ENCODE results near the gene USP6.
"Not testable (repeated sequence)": the region's sequence is repeated elsewhere in the genome, so short reads cannot be mapped to it uniquely, and the experiment has no call there.

USP6 gene

GRCh38 chr17:5191541-5192417 lies 75.9 kb downstream of the USP6 start, which contains the start of gene ZNF594:
Gene ZNF594 (minus strand): TSS chr17:5191868. CDS start chr17:5184256, 7,612 bp downstream.
- peak; percentile 90 for DNase-seq (ENCODE audit: low spot score)

- DNase-seq (ENCODE audit: low spot score): no peak
These were observed 78.5 kb downstream of the USP6 start for GRCh38 chr17:5194346-5194745.

- DNase-seq (ENCODE audit: low spot score): no peak
These were observed 82.6 kb downstream of the USP6 start for GRCh38 chr17:5198472-5198871.

DNA sequence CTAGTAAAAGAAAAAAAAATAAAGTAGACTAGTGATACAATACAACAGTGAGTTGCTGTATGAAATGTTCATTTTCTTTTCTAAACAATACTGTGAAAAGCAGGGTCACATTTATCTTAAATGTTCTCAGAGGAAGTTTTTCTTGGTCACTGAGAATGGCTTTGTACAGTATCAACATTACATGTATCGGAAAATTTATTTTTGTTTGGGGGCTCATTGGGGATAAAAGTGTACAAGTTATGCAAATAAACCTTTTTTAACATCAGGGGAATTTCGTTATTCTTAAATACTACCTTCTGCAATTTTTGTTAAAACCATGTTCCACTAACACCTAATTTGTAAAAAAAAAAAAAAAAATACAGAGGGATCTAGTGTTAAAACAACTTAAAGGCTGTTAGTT lies 84.5 kb downstream of the USP6 start:
- DNase-seq (ENCODE audit: low spot score): no peak

DNA sequence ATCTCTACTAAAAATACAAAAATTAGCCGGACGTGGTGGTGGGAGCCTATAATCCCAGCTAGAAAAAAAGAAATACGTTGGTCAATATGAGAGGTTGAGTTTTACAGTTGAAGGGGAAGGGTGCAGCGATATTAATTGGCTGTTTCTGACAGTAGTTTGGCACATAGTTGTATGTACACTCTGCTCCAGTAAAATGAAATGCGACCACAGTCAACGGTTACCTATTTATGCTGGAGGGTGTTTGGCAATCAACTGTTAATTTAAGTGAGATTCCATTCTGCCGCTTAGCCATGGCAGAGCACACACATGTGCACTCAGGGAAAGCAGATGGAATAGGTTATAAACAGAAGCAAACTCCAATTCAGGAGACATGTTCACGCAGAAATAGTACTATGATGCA lies 85.2 kb downstream of the USP6 start:
- DNase-seq (ENCODE audit: low spot score): no peak

- no peak for DNase-seq (ENCODE audit: low spot score)
These were observed 87.5 kb downstream of the USP6 start for GRCh38 chr17:5203178-5203907.

- no peak for DNase-seq (ENCODE audit: low spot score)
These were observed 88.1 kb downstream of the USP6 start for GRCh38 chr17:5203908-5204294.

GRCh38 chr17:5209396-5209795 lies 93.6 kb downstream of the USP6 start:
- no peak for DNase-seq (ENCODE audit: low spot score)

DNA sequence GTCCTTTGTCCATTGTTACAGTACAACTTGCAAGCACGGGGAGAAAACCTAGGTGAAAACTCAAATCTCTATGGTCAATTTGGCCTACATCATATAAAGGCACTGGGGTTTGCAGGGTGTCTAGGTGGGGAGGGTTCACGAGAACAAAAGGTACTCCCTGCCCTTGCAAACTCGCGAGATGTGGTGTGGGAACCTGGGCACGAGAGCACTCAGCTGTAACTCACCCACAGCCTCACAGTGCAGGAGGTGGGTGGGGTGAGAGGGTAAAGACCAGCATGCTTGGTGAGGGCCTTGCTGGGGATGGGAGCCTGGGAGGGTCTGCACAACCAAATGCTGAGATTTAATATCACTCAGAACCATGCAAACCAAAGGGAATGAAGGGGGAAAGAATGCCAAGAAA lies 94.3 kb downstream of the USP6 start:
- DNase-seq (ENCODE audit: low spot score): no peak

- no peak for DNase-seq (ENCODE audit: low spot score)
These were observed 94.9 kb downstream of the USP6 start for GRCh38 chr17:5210614-5211252.

- DNase-seq (ENCODE audit: low spot score): no peak
These were observed 95.6 kb downstream of the USP6 start for GRCh38 chr17:5211458-5211857.

DNA sequence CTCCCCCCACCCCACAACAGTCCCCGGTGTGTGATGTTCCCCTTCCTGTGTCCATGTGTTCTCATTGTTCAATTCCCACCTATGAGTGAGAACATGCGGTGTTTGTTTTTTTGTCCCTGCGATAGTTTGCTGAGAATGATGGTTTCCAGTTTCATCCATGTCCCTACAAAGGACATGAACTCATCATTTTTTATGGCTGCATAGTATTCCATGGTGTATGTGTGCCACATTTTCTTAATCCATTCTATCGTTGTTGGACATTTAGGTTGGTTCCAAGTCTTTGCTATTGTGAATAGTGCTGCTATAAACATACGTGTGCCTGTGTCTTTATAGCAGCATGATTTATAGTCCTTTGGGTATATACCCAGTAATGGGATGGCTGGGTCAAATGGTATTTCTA lies 101.7 kb downstream of the USP6 start:
- not testable (repeated sequence) for DNase-seq (ENCODE audit: low spot score)

DNA sequence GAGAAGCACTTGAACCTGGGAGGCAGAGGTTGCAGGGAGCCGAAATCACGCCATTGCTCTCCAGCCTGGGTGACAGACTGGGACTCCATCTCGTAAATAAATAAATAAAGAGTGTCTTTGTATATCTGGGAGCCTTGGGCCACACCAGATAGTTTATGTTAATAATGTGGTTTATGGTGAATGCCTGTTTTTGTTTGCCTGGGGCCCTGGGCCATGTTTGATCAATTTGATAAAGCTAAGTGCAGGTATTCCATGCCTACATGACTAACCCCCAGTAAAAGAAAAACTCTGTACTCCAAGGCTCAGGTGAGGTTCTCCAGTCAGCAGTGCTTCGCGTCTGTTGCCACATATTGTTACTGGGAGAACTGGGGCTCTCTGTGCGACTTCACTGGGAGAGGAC lies 103.7 kb downstream of the USP6 start:
- no peak for DNase-seq (ENCODE audit: low spot score)

GRCh38 chr17:5220074-5220473 lies 104.2 kb downstream of the USP6 start:
- DNase-seq (ENCODE audit: low spot score): no peak

DNA sequence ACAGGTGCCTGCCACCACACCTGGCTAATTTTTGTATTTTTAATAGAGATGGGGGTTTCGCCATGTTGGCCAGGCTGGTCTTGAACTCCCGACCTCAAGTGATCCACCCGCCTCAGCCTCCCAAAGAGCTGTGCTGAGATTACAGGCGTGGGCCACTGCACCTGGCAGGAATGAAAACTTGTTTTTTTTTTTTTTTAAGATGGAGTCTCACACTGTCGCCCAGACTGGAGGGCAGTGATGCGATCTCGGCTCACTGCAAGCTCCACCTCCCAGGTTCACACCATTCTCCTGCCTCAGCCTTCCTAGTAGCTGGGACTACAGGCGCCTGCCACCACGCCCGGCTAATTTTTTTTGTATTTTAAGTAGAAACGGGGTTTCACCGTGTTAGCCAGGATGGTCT lies 106.1 kb downstream of the USP6 start:
- not testable (repeated sequence) for DNase-seq (ENCODE audit: low spot score)
